Embryonic facial prominence (tissue), 1 donor: ENCODE data around the gene ACBD6.
"Not testable (repeated sequence)": the region's sequence is repeated elsewhere in the genome, so short reads cannot be mapped to it uniquely, and the experiment has no call there.

ENCODE experiments used
- DNase-seq: peaks from one replicate; pipeline ENCODE4 v3.0.0-alpha.2; 2016; ENCODE audit errors: extremely low spot score

The ACBD6 gene

GRCh38 chr1:180502361-180503279 is at the start of gene ACBD6:
Gene ACBD6, minus strand, starts transcription at chr1:180502577. Its CDS starts 311 bp downstream, at chr1:180502266.
- DNase-seq, result peak; percentile 68

GRCh38 chr1:180551997-180552396 is 49.6 kb upstream of the ACBD6 start:
- DNase-seq, result no peak

- no peak for DNase-seq
Observed at GRCh38 chr1:180550241-180550640, 47.9 kb upstream of the ACBD6 start.

- not testable (repeated sequence) for DNase-seq
Observed at GRCh38 chr1:180549770-180550169, 47.4 kb upstream of the ACBD6 start.

- no peak for DNase-seq
Observed at GRCh38 chr1:180548686-180549317, 46.4 kb upstream of the ACBD6 start.

GRCh38 chr1:180545991-180546390 is 43.6 kb upstream of the ACBD6 start:
- no peak for DNase-seq

GRCh38 chr1:180544050-180544449 is 41.7 kb upstream of the ACBD6 start:
- no peak for DNase-seq

- DNase-seq, result no peak
Observed at GRCh38 chr1:180542838-180543145, 40.4 kb upstream of the ACBD6 start.

- no peak for DNase-seq
Observed at GRCh38 chr1:180542113-180542837, 39.9 kb upstream of the ACBD6 start.

- no peak for DNase-seq
Observed at GRCh38 chr1:180540697-180541594, 38.6 kb upstream of the ACBD6 start.

GRCh38 chr1:180539136-180539535 is 36.8 kb upstream of the ACBD6 start:
- no peak for DNase-seq

- DNase-seq, result no peak
Observed at GRCh38 chr1:180536821-180537372, 34.5 kb upstream of the ACBD6 start.

GRCh38 chr1:180535418-180535999 is 33.1 kb upstream of the ACBD6 start:
- no peak for DNase-seq

GRCh38 chr1:180534214-180534613 is 31.8 kb upstream of the ACBD6 start:
- DNase-seq, result no peak

- no peak for DNase-seq
Observed at GRCh38 chr1:180533266-180533987, 31.1 kb upstream of the ACBD6 start.

- no peak for DNase-seq
Observed at GRCh38 chr1:180532854-180533253, 30.5 kb upstream of the ACBD6 start.

- no peak for DNase-seq
Observed at GRCh38 chr1:180530501-180530900, 28.1 kb upstream of the ACBD6 start.

GRCh38 chr1:180528868-180529470 is 26.6 kb upstream of the ACBD6 start:
- DNase-seq, result no peak

- DNase-seq, result no peak
Observed at GRCh38 chr1:180527101-180527669, 24.8 kb upstream of the ACBD6 start.

GRCh38 chr1:180525715-180526039 is 23.3 kb upstream of the ACBD6 start:
- DNase-seq, result no peak
